H9 (cell line): ENCODE data around the gene KLRB1. TPM values are rescaled to one million over a fixed set of nuclear protein-coding genes. Genes with fewer than 3 reads are reported as not detected.
"Not testable (repeated sequence)": the region's sequence is repeated elsewhere in the genome, so short reads cannot be mapped to it uniquely, and the experiment has no call there.

Experiments
- DNase-seq: peaks from one replicate; pipeline ENCODE4 v3.0.0-alpha.2; 2017
- H2AFZ ChIP-seq: one replicate; pipeline ENCODE4 v1.6.1; 2013; ENCODE audit warnings: mild to moderate bottlenecking, low read length, control low read depth, moderate library complexity
- H2AK5ac ChIP-seq: 2 replicates; pipeline ENCODE4 v1.6.1; 2013; ENCODE audit warnings: low read length, control low read depth, mixed read lengths; ENCODE audit not compliant: insufficient read length
- H2BK120ac ChIP-seq: one replicate; pipeline ENCODE4 v1.6.1; 2013; ENCODE audit warnings: low read depth, mild to moderate bottlenecking, low read length, control low read depth, inconsistent platforms; ENCODE audit not compliant: poor library complexity, severe bottlenecking
- H2BK12ac ChIP-seq: 2 replicates; pipeline ENCODE4 v1.6.1; 2013; ENCODE audit warnings: low read length, control low read depth, mixed read lengths, low read depth; ENCODE audit not compliant: insufficient read length
- H2BK15ac ChIP-seq: 2 replicates; pipeline ENCODE4 v1.6.1; 2013; ENCODE audit warnings: low read depth, low read length, control low read depth
- H2BK20ac ChIP-seq: one replicate; pipeline ENCODE4 v1.6.1; 2013; ENCODE audit warnings: low read depth, mild to moderate bottlenecking, low read length, control low read depth, inconsistent platforms; ENCODE audit not compliant: poor library complexity, severe bottlenecking
- H2BK5ac ChIP-seq: 2 replicates; pipeline ENCODE4 v1.6.1; 2013; ENCODE audit warnings: low read length, control low read depth, mixed read lengths; ENCODE audit not compliant: insufficient read length
- H3K14ac ChIP-seq: 2 replicates; pipeline ENCODE4 v1.6.1; 2013; ENCODE audit warnings: low read length, control low read depth; ENCODE audit not compliant: insufficient read depth
- H3K18ac ChIP-seq: 2 replicates; pipeline ENCODE4 v1.6.1; 2013; ENCODE audit warnings: low read depth, mild to moderate bottlenecking, mixed read lengths, low read length, control low read depth; ENCODE audit not compliant: insufficient read length
- H3K23ac ChIP-seq: 2 replicates; pipeline ENCODE4 v1.6.1; 2013; ENCODE audit warnings: low read length, control low read depth, mixed read lengths, low read depth; ENCODE audit not compliant: insufficient read length
- H3K23me2 ChIP-seq: 2 replicates; pipeline ENCODE4 v1.6.1; 2013; ENCODE audit warnings: low read depth, mild to moderate bottlenecking, mixed read lengths, low read length, control low read depth; ENCODE audit not compliant: insufficient read length, poor library complexity, severe bottlenecking
- H3K27ac ChIP-seq: 2 replicates; pipeline ENCODE4 v1.5.1; 2013; ENCODE audit warnings: low read length, control low read depth, mixed read lengths, low read depth; ENCODE audit not compliant: insufficient read length
- H3K27me3 ChIP-seq: 2 replicates; pipeline ENCODE4 v1.6.1; 2013; ENCODE audit warnings: low read length, control low read depth, inconsistent platforms; ENCODE audit not compliant: insufficient read depth
- H3K4ac ChIP-seq: 2 replicates; pipeline ENCODE4 v1.6.1; 2013; ENCODE audit warnings: low read depth, mild to moderate bottlenecking, control low read depth, inconsistent platforms, low read length, moderate library complexity
- H3K4me1 ChIP-seq: 2 replicates; pipeline ENCODE4 v1.6.1; 2013; ENCODE audit warnings: low read length, control low read depth, inconsistent platforms; ENCODE audit not compliant: insufficient read depth
- H3K4me2 ChIP-seq: 2 replicates; pipeline ENCODE4 v1.6.1; 2013; ENCODE audit warnings: low read length, control low read depth, mixed read lengths; ENCODE audit not compliant: insufficient read length, insufficient read depth
- H3K56ac ChIP-seq: 2 replicates; pipeline ENCODE4 v1.6.1; 2013; ENCODE audit warnings: low read depth, mild to moderate bottlenecking, mixed read lengths, low read length, control low read depth; ENCODE audit not compliant: insufficient read length
- H3K79me1 ChIP-seq: 2 replicates; pipeline ENCODE4 v1.6.1; 2013; ENCODE audit warnings: low read depth, mild to moderate bottlenecking, moderate library complexity, low read length, control low read depth, inconsistent platforms; ENCODE audit not compliant: insufficient read depth, poor library complexity, severe bottlenecking
- H3K79me2 ChIP-seq: 2 replicates; pipeline ENCODE4 v1.6.1; 2013; ENCODE audit warnings: low read length, control low read depth, inconsistent platforms; ENCODE audit not compliant: insufficient read depth
- H3K9ac ChIP-seq: 2 replicates; pipeline ENCODE4 v1.6.1; 2013; ENCODE audit warnings: low read length, control low read depth, mixed read lengths; ENCODE audit not compliant: insufficient read length; ENCODE audit errors: extremely low read depth
- H3K9me3 ChIP-seq: one replicate; pipeline ENCODE4 v1.6.1; 2013; ENCODE audit warnings: low read depth, low read length, inconsistent platforms; ENCODE audit not compliant: control insufficient read depth
- H3T11ph ChIP-seq: one replicate; pipeline ENCODE4 v1.6.1; 2013; ENCODE audit warnings: mild to moderate bottlenecking, low read length, control low read depth, inconsistent platforms
- H4K20me1 ChIP-seq: one replicate; pipeline ENCODE4 v1.6.1; 2013; ENCODE audit not compliant: control insufficient read depth, insufficient read length, insufficient read depth
- H4K5ac ChIP-seq: 2 replicates; pipeline ENCODE4 v1.6.1; 2013; ENCODE audit warnings: low read depth, mild to moderate bottlenecking, mixed read lengths, low read length, control low read depth; ENCODE audit not compliant: insufficient read length
- H4K8ac ChIP-seq: replicated peaks from 2 replicates; pipeline ENCODE4 v1.6.1; 2013; ENCODE audit warnings: low read length, control low read depth, mixed read lengths, low read depth; ENCODE audit not compliant: insufficient read length
- H4K91ac ChIP-seq: 2 replicates; pipeline ENCODE4 v1.6.1; 2013; ENCODE audit warnings: low read depth, mild to moderate bottlenecking, moderate library complexity, mixed read lengths, low read length, control low read depth; ENCODE audit not compliant: insufficient read length
- H3K27ac Mint-ChIP-seq, 3 experiments: 2 replicates in 2 of 3; 3 replicates in 1 of 3; pipeline ENCODE4 v1.8.0; 2020 to 2021; ENCODE audit warnings: mixed read lengths in 3 of 3, mild to moderate bottlenecking in 1 of 3, moderate library complexity in 1 of 3
- H3K27me3 Mint-ChIP-seq: 2 replicates; pipeline ENCODE4 v1.8.0; 2021; ENCODE audit warnings: low read depth, mild to moderate bottlenecking, moderate library complexity, mixed read lengths
- H3K36me3 Mint-ChIP-seq, 3 experiments: 2 replicates in 2 of 3; 3 replicates in 1 of 3; pipeline ENCODE4 v1.8.0; 2020 to 2021; ENCODE audit warnings: low read depth in 3 of 3, mixed read lengths in 3 of 3; ENCODE audit not compliant: insufficient read depth in 1 of 3
- H3K4me1 Mint-ChIP-seq, 2 experiments: 2 replicates each; pipeline ENCODE4 v1.8.0; 2020; ENCODE audit warnings: mixed read lengths in 2 of 2
- H3K4me3 Mint-ChIP-seq, 2 experiments: 2 replicates in 1 of 2; 3 replicates in 1 of 2; pipeline ENCODE4 v1.8.0; 2020 to 2021; ENCODE audit warnings: mild to moderate bottlenecking in 2 of 2, mixed read lengths in 2 of 2, moderate library complexity in 1 of 2
- H3K9me3 Mint-ChIP-seq, 2 experiments: 2 replicates in 1 of 2; 3 replicates in 1 of 2; pipeline ENCODE4 v1.8.0; 2020; ENCODE audit warnings: mild to moderate bottlenecking in 2 of 2, mixed read lengths in 2 of 2, moderate library complexity in 1 of 2
- WGBS: extraction: QIAGEN DNeasy Blood & Tissue Kit; methylation state at CpG from one replicate; pipeline ENCODE4 v1.1.7; 2013; ENCODE audit warnings: missing lambda C conversion rate, low lambda C conversion rate, mixed read lengths; ENCODE audit not compliant: insufficient read length; ENCODE audit errors: extremely low coverage; 5-methylcytosine and 5-hydroxymethylcytosine counted together
- total RNA-seq: library from RNA; stranded (reverse); gene quantifications from 2 replicates; pipeline ENCODE4 v1.2.1, GENCODE V29; 2021
- TF ChIP-seq, protein P1 (sequence below): fragments of 200-600 bp; sonication (generic); conservative IDR thresholded peaks from 3 replicates; pipeline ENCODE4 v1.8.0; 2021; ENCODE audit warnings: antibody characterized with exemption, mild to moderate bottlenecking

KLRB1 gene
- total RNA-seq, 1 experiment from 2014 or later = 0.15 TPM

GRCh38 chr12:9587987-9588600 lies 19.6 kb downstream of the KLRB1 start:
- H3K36me3 Mint-ChIP-seq = no peaks in the 10 kb centered on the region
- no peak overlapping the region for H3K4me3 Mint-ChIP-seq
- no peaks in the 10 kb centered on the region for H3K27me3 Mint-ChIP-seq
- no peak overlapping the region for H3K4ac ChIP-seq
- H2AK5ac ChIP-seq = no peak overlapping the region
- no peak overlapping the region for H4K8ac ChIP-seq
- H3K4me1 Mint-ChIP-seq = no peaks in the 10 kb centered on the region
- no peak overlapping the region for H3T11ph ChIP-seq
- H3K14ac ChIP-seq = no peak overlapping the region
- no peak overlapping the region for H3K56ac ChIP-seq
- no peaks in the 10 kb centered on the region for H3K79me1 ChIP-seq
- no peaks in the 10 kb centered on the region for H3K79me2 ChIP-seq
- H2BK5ac ChIP-seq = no peak overlapping the region
- H4K5ac ChIP-seq = no peak overlapping the region
- H2BK20ac ChIP-seq = no peak overlapping the region
- no peak overlapping the region for H3K9ac ChIP-seq
- H2BK12ac ChIP-seq = no peak overlapping the region
- H3K23me2 ChIP-seq = no peaks in the 10 kb centered on the region
- no peaks in the 10 kb centered on the region for H3K27me3 ChIP-seq
- no peak overlapping the region for H3K23ac ChIP-seq
- no peaks in the 10 kb centered on the region for H4K20me1 ChIP-seq
- TF ChIP-seq, protein P1, sequence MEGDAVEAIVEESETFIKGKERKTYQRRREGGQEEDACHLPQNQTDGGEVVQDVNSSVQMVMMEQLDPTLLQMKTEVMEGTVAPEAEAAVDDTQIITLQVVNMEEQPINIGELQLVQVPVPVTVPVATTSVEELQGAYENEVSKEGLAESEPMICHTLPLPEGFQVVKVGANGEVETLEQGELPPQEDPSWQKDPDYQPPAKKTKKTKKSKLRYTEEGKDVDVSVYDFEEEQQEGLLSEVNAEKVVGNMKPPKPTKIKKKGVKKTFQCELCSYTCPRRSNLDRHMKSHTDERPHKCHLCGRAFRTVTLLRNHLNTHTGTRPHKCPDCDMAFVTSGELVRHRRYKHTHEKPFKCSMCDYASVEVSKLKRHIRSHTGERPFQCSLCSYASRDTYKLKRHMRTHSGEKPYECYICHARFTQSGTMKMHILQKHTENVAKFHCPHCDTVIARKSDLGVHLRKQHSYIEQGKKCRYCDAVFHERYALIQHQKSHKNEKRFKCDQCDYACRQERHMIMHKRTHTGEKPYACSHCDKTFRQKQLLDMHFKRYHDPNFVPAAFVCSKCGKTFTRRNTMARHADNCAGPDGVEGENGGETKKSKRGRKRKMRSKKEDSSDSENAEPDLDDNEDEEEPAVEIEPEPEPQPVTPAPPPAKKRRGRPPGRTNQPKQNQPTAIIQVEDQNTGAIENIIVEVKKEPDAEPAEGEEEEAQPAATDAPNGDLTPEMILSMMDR = no peak
- H2AFZ ChIP-seq = no peak overlapping the region
- no CpG with 5 or more reads among the region's 4 CpGs for WGBS
- no peak overlapping the region for H2BK15ac ChIP-seq
- no peak overlapping the region for H3K27ac Mint-ChIP-seq
- no peaks in the 10 kb centered on the region for H3K9me3 ChIP-seq
- no peaks in the 10 kb centered on the region for H3K4me1 ChIP-seq
- no peaks in the 10 kb centered on the region for H3K9me3 Mint-ChIP-seq
- H4K91ac ChIP-seq = no peak overlapping the region
- H3K18ac ChIP-seq = no peak overlapping the region
- H3K27ac ChIP-seq = no peak overlapping the region
- no peak for DNase-seq
- H2BK120ac ChIP-seq = no peak overlapping the region
- H3K4me2 ChIP-seq = no peak overlapping the region

- H3K23ac ChIP-seq, H3K9me3 ChIP-seq, H3K14ac ChIP-seq, H2BK5ac ChIP-seq, H3K27me3 Mint-ChIP-seq, H2BK20ac ChIP-seq, H3K18ac ChIP-seq, H3K23me2 ChIP-seq, H3K27ac ChIP-seq, H2AK5ac ChIP-seq, H3K4me1 Mint-ChIP-seq, H3K79me1 ChIP-seq, DNase-seq, H4K20me1 ChIP-seq, H2BK15ac ChIP-seq, H3K9ac ChIP-seq, H3K9me3 Mint-ChIP-seq, H3K4me2 ChIP-seq, H3K4me1 ChIP-seq, H4K91ac ChIP-seq, H3K4ac ChIP-seq, H4K8ac ChIP-seq, H3K4me3 Mint-ChIP-seq, H4K5ac ChIP-seq, H3K79me2 ChIP-seq, H3T11ph ChIP-seq, H2AFZ ChIP-seq, H2BK12ac ChIP-seq, H3K27ac Mint-ChIP-seq, H3K56ac ChIP-seq, H2BK120ac ChIP-seq, H3K27me3 ChIP-seq, H3K36me3 Mint-ChIP-seq: not testable (repeated sequence)
- no CpG with 5 or more reads among the region's 5 CpGs for WGBS
Measured at GRCh38 chr12:9577729-9578128, 30.0 kb downstream of the KLRB1 start.
